Measurements from ENCODE around the gene DMBX1. TPM values are rescaled to one million over a fixed set of nuclear protein-coding genes. Genes with fewer than 3 reads are reported as not detected.

The DMBX1 gene
- total and polyA plus RNA-seq, 2 experiments from 2014 or later, result not detected

DNA sequence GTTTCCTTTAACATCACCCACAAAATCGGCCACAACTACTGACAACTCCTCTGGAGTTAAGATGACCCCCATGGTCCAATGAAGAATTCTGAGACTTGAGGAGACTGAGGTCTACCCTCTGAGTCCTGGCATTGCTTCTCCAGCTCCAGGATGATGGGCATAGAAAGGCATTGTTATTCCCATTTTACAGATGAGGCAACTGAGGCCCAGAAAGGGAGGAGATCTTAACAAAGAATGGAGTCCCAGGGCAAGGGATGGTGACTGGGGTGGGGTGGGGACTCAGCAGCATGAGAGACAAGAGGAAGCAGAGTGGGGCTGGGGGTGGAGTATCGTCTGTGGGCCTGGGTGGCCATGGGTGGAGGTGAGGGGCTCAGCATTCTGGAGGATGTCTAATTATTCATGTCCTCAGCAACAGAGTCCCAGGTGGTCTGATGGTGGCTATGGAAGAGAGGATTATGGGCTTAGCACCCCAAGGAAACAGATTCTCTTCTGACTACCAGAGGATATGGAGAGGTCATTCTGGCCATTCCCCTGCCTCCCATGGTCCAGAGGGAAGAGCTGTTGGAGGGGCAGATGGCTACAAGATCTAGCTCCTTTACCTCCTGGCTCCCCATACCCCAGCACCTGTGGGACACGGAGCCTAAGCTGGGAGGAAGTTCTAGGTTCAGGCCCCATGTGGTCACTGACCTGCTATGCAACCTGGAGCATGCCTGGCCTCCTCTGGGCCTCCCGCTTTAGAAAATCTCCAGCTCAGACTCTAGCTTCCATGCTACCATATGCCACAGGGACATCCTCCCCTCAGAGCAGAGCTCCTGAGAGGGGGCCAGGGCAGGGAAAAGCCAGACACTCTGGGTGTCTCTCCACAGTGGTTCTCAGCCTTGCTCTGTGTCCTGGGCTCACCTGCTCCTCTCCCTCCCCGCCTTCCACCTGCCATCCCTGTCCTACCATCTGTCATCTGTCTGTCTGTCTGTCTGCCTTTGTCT is 37.4 kb upstream of the DMBX1 start:
- no peak for DNase-seq (ENCODE audit: low read depth in 1 of 2, low spot score in 1 of 2)
- H3K9me3 ChIP-seq (ENCODE audit: low read depth), result no peaks in the 10 kb centered on the region
- TF ChIP-seq CTCF (IDR thresholded peaks at IDR 0.05; ENCODE audit: low read depth, low read length), result no peak
- no peaks in the 10 kb centered on the region for H3K4me1 ChIP-seq (ENCODE audit: low read depth)
- no peak overlapping the region for H3K27ac ChIP-seq
- no peak overlapping the region for H3K4me3 ChIP-seq
- H3K27me3 ChIP-seq, result peaks cover 95% of the 10 kb centered on the region
- H3K36me3 ChIP-seq, result no peaks in the 10 kb centered on the region

DNA sequence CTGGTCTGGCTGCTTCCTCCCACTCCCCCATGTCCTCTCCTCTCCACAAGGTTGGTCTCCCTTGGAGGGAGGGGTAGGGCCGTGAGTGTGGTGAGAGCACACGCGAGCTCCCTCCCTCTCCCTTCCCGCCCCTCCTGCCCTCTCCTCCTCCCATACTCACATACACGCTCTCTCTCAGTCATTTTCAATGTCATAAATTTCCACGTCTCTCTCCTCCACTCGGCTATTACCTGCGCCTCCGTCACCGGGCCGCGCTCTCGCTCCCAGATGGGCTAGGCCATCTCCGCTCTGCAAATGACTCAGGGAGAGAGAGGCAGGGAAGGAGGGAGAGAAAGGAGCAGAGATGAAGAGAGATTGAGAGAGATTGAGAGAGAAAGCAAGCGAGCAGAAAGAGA is 36.7 kb upstream of the DMBX1 start:
- H3K27me3 ChIP-seq, result peaks cover 95% of the 10 kb centered on the region
- H3K27ac ChIP-seq, result no peak overlapping the region
- H3K36me3 ChIP-seq, result no peaks in the 10 kb centered on the region
- H3K4me1 ChIP-seq (ENCODE audit: low read depth), result no peaks in the 10 kb centered on the region
- no peak overlapping the region for H3K4me3 ChIP-seq
- TF ChIP-seq CTCF (IDR thresholded peaks at IDR 0.05; ENCODE audit: low read depth, low read length), result no peak
- no peak for DNase-seq (ENCODE audit: low read depth in 1 of 2, low spot score in 1 of 2)
- no peaks in the 10 kb centered on the region for H3K9me3 ChIP-seq (ENCODE audit: low read depth)

DNA sequence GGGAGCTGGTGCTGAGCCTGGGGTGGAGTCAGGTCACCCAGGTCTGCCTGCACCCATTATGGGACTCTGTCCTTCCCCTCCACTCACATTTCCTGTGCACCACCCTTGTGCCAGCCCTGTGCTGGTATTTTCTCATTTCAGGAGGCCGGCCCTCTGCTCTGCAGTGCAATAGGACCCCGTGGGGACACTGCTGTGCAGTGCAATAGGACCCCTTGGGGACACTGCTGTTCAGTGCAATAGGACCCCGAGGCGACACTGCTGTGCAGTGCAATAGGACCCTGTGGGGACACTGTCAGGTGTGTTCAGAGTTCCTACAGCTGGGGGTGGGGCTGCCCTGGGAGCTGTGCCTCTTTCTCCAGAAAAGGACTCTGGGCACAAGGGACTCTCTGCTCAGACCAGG is 36.2 kb upstream of the DMBX1 start:
- DNase-seq (ENCODE audit: low read depth in 1 of 2, low spot score in 1 of 2), result no peak
- TF ChIP-seq CTCF (IDR thresholded peaks at IDR 0.05; ENCODE audit: low read depth, low read length), result no peak
- no peak overlapping the region for H3K4me3 ChIP-seq
- H3K27ac ChIP-seq, result no peak overlapping the region
- no peaks in the 10 kb centered on the region for H3K9me3 ChIP-seq (ENCODE audit: low read depth)
- H3K27me3 ChIP-seq, result peaks cover 95% of the 10 kb centered on the region
- H3K4me1 ChIP-seq (ENCODE audit: low read depth), result no peaks in the 10 kb centered on the region
- no peaks in the 10 kb centered on the region for H3K36me3 ChIP-seq

- TF ChIP-seq CTCF (IDR thresholded peaks at IDR 0.05; ENCODE audit: low read depth, low read length), result no peak
- Histone ChIP-seq H3K4me1 (ENCODE audit: low read depth) (no peaks in the 10 kb centered on the region), H3K4me3 (no peak overlapping the region), H3K36me3 (no peaks in the 10 kb centered on the region), H3K9me3 (ENCODE audit: low read depth) (no peaks in the 10 kb centered on the region), H3K27me3 (peaks cover 90% of the 10 kb centered on the region), H3K27ac (no peak overlapping the region)
- DNase-seq (ENCODE audit: low read depth in 1 of 2, low spot score in 1 of 2), result no peak
Measured at GRCh38 chr1:46455951-46456350, 33.7 kb upstream of the DMBX1 start.

DNA sequence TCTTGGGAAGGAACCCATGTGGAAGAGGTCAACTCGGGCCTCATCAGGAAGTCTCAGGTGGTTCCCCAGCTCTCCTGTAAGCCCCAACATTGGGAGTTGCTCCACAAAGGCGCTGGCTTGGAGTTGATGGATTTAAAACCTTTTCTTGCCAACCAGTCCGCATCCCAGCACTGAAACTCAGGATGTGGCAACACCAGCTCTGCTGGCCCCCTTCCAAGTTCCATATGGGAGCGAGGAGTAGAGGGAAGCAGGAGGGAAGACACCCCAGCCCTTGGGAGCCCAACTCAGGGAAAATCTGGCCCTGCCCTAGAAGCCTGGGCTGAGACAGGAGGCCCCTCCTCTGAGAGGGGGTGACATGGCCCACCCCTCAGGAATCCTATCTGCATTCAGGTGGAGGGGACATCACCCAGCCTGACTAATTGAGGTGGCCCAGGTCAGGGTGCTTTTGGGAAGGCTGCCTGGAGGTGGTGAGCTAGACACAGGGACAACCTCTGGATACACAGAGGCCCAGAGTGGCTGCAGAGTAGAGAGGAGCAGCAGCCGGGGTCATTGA is 33.1 kb upstream of the DMBX1 start:
- Histone ChIP-seq H3K4me3 (no peak overlapping the region), H3K27me3 (peaks cover 89% of the 10 kb centered on the region), H3K4me1 (ENCODE audit: low read depth) (no peaks in the 10 kb centered on the region), H3K9me3 (ENCODE audit: low read depth) (no peaks in the 10 kb centered on the region), H3K36me3 (no peaks in the 10 kb centered on the region), H3K27ac (no peak overlapping the region)
- peak in 1 of 2 donors; percentile 56 for DNase-seq (ENCODE audit: low read depth in 1 of 2, low spot score in 1 of 2)
- no peak for TF ChIP-seq CTCF (IDR thresholded peaks at IDR 0.05; ENCODE audit: low read depth, low read length)

Measured in cardiac muscle cell (in vitro differentiated cells and primary cell).